Skin of body (tissue), 2 donors: Measurements from ENCODE around the gene PORCN. TPM values are rescaled to one million over a fixed set of nuclear protein-coding genes. Genes with fewer than 3 reads are reported as not detected.

Experiments
- DNase-seq: peaks from one replicate; lab custom pipeline; 2025; lab: John Stamatoyannopoulos, UW
- total RNA-seq: library from RNA; depleted of rRNA; stranded (reverse); fragments of >200 nt; gene quantifications from one replicate; pipeline ENCODE4 v1.2.3, GENCODE V29; 2014

The PORCN gene
- total RNA-seq, result 3.2 TPM

DNA sequence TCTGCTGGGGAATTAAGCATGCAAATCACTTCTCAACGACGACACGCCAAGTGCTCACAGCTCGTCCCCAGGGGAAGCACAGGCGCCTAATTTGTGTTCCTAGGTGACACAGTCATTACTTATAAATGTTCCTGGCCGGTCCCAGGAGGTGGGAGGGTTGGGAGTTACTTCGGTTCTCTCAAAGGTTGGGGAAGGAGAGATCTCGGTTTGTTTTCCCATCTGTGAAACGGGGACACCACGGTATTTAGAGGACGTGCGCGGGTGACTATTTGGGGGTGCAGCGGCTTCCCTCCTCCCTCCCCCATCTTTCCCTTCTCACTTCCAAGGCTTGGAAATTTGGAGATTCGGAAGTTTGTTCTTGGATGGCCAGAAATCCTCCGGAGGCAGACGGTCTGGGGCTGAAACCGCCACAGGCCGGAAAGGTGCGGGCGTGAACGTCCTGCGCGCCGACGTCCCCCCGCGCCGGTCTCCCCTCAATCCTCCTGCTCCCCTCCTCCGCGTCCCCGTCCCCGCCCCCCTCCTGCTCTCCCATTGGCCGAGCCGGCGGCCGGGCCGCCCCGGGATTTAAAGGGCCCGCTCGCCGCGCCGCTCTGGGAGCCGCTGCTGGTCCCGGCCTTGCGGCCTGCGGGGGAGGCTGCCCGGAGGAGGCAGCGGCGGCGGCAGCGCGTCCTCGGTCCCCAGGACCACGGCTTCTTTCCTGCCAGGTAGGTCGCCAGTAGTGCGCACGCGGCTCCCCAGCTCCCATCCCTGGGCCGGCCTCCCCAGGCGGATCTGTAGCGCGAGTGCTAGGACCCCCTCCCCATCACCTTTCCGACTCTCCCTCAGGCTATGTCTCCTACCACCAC, at the start of gene PORCN:
Gene PORCN (plus strand): TSS at position 593 of the 845 bp plus-strand sequence. CDS start 829 bp downstream, outside the sequence.
- DNase-seq, result no peak

- no peak for DNase-seq
These were observed 49.3 kb upstream of the PORCN start for GRCh38 chrX:48459483-48459882.

DNA sequence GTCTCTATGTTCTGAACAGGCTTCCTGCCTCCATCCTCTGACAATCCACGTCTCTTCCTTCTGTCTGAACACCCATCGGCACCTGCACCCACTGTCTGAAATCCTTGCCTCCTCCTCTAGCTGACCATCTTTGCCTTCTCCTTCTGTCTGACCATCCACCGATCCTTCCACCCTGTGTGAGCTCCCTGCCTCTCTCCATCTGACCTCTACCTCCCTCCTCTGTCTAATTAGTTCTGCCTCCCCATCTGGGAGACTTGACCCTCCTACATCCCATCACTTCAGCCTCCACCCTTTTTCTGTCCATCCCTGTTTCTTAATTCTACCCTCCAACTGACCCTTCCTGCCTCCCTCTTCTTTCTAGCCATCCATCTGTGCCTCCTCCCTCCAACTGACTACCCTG, 48.8 kb upstream of the PORCN start:
- no peak for DNase-seq

DNA sequence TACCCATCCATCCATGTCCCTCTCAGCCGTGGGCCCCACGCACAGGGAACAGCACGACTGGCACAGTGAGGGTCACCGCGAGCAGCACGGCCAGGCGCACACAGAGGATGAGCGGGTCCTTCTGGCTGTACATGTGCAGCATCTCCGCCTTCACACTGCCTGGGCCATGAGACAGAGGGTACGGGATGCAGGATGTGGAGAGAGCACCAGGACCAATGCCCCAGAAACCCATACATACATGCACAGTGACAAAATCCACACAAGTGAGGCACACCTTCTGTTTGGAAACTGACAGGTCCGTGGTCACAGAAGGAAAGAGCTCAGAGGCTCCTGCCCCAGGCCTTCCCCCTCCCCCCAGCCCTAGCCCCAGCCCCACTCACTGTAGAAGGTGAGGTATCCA, 48.2 kb upstream of the PORCN start:
- no peak for DNase-seq

DNA sequence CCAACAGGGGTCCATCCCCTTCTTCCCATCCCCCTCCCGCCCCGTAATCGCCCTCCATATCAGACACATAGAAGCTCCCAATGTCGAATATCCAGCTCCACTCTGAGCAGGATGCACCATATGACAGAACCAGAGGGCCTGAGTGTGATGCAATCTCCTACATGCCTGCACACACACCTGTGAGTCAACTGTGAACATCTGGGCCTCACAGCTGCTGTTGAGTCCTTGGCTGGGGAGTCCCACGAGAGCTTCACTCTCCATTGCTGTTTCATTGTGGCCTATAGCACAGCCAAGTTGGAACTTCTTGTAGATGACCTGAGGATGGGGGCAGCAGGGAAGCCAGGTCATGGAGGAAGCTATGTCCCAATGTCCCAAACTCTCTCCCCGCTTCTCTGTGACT, 47.0 kb upstream of the PORCN start:
- DNase-seq, result no peak

DNA sequence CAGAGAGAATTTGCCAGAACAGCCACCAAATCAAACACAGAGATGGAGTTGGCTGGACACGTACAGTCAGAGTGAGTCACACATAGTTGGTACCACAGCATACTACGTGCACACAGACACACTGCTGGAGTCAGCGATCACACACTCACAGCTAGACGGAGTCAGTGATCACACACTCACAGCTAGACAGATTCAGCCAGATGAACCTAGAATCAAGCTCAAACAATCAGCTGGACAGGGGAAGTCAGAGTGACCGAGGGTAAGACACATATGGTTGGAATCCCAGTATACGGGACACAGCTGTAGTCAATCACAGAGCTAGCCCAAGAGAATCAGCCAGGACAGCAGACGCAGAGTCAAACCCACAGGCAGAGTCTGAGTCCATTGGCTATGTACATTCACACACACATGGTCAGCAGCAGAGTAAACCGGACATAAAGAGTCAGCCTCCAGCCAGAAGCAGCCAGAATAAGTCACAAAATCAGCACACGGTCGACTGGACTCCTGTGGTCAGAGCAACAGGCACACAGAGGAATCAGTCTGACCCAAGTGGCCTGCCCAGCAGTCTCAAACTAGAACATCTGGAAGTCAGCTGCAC, 43.4 kb upstream of the PORCN start:
- DNase-seq, result peak; percentile 1

- DNase-seq, result no peak
These were observed 42.1 kb upstream of the PORCN start for GRCh38 chrX:48466696-48467095.

- no peak for DNase-seq
These were observed 41.5 kb upstream of the PORCN start for GRCh38 chrX:48467281-48467761.

DNA sequence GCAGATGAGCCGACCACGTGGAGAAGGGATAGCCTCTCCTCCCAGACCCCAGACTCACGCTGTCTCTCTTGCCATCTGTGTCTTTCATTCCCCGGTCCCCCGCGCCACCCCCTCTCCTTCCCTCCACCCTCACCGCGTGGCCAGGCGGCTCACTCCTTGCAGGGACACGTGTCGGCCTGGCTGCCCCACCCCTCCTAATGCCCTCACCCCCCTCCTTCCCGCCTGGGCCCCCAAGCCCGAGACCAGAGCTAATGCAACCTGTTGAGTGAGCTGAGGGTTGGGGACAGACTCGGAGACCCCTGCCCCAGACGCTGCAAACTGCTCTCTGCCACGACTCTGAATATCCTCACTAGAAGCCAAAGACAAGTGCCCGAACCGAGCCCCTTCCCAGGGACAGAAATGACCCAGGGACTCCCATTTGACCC, 40.5 kb upstream of the PORCN start:
- no peak for DNase-seq

DNA sequence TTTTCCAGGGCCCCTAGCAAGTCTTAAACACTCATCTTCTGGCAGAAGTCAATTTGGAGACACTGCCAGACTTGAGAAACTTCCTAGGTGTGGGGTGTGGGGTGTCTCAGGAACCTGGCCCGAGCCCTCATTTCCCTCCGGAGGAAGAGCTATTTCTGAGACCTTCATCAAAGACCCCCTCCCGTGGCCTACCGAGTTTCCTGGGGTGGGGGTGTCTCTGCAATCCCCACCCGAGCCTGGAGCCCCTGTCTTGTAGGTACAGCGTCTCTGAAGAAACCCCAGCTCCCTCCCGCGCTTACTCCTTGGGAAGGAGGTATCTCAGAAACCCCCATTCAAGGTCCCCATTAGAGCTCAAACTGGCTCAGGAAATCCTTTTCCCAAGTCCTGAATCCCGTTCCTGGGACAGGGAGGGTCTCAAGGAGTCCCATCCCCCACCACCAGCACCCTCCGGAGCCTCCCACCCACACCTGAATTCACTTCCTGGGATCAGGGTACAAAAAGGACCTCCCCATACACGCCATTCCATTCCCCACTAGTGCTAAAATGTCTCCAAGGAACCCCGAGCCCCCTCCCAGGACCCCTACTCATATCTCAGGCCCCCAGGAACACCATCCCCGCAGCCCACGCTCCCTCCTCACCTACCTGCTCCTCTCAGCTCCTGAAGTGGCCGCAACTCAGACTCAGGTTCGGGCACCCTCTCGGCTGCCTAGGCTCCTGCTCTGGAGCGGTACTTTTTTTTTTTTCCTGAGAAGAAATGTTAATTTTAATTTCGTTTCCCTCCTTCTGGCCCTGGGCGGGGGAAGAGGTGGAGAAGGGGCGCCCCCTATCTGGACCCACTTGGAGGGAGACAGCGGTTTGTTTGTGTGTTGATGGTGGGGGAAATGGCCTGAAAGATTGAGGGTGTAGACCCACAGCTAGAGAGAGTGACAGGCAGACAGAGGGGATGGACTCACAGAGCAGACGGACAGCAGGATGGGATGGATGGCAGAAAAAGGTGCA, 39.8 kb upstream of the PORCN start:
- DNase-seq, result no peak

- DNase-seq, result no peak
These were observed 38.5 kb upstream of the PORCN start, which contains the start of gene SLC38A5 for GRCh38 chrX:48470110-48470832. SLC38A5 (minus strand) TSS chrX:48470260; CDS start chrX:48467924, 2,336 bp downstream.

DNA sequence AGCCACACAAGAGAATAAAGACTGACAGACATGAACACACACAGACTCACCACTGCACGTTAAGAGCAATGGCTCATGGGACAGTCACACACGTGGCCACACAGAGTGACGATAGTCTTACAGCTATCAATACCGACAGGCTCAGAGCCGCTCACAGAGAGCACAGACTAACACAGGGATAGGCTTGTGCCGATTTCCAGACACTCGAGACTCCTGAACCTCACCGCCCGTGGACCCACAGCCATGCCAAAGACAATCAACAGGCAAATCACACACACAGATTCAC, 38.0 kb upstream of the PORCN start:
- DNase-seq, result no peak

GRCh38 chrX:48471504-48471903, 37.3 kb upstream of the PORCN start:
- DNase-seq, result no peak

GRCh38 chrX:48472225-48472624, 36.6 kb upstream of the PORCN start:
- no peak for DNase-seq

DNA sequence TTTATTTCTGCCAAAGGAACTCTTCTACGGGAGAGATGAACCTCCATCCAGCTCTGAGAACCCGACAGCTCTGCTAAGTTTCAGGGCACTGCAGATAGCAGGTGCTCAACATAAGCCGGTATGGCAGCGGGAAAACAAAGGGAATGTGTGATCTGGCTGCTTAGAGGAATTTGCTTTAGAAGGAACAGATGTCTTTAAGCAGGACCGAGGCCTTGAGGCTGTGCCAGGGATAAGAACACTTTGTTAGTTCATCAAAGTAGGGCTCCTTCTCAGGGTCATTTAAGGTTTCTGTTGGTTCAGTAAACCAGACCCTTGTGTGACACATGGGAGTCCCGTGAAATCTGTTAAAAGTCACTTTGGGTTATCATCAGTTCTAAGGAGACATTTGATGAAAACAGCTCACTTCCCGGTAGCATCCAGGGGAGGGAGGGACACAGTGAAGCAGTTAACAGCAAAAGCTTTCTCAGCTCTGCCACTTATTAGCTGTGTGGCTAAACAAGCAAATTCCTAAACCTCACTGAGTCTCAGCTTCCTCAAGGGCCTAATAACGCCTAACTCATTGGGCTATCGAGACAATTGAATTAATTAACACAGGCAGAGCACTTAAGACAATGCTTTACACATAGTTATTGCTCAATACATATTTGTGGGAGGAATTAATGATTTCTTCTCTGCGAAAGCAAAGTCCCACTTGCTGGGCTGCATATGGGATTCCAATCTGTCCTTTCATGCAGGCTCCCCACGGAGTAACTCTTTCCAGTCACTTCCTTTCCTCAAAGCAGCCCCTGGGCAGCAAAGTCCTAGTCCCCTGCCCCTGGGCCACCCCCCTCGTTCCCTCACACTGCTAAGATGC, 35.7 kb upstream of the PORCN start:
- DNase-seq, result no peak

DNA sequence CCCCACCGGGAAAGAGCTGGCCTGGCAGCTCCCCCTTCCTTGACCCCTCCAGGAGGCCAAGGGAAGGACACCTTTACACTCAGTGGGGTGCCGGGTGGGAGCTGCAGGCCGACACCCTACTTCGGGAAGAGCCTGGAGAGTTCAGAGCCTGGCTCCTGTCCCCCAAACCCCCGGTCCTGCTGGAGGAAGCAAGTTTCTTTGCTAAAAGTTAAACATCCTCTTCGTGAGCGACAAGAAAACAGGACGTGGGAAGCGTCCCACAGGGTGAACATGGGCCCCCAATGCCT, 35.1 kb upstream of the PORCN start:
- no peak for DNase-seq

- DNase-seq, result no peak
These were observed 34.7 kb upstream of the PORCN start for GRCh38 chrX:48474127-48474526.

DNA sequence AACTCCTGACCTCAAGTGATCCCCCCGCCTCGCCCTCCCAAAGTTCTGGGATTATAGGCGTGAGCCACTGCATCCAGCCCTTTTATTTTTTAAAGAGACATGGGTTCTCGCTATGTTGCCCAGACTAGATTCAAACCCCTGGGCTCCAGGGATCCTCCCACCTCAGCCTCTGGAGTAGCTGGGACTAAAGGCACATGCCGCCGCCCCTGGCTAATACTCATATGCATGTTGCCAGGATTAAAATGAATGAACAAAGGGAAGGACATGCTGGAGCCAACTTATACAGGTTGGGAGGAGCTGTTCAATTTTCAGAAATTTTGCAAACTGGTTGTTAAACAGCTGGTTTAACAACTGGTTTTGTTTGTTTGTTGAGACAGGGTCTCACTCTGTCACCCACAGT, 34.2 kb upstream of the PORCN start:
- DNase-seq, result no peak

GRCh38 chrX:48475296-48475695, 33.5 kb upstream of the PORCN start:
- no peak for DNase-seq
